Karpas-422 (cell line): ENCODE results near the gene PLEKHJ1. TPM values are rescaled to one million over a fixed set of nuclear protein-coding genes. Genes with fewer than 3 reads are reported as not detected.

ENCODE experiments used
- DNase-seq: peaks from one replicate; pipeline ENCODE4 v3.0.0-alpha.2; 2015
- H2AFZ ChIP-seq: fragments of 200-600 bp; sonication (generic); 2 replicates; pipeline ENCODE4 v1.6.1; 2014; ENCODE audit warnings: antibody characterized with exemption, low read length, mixed read lengths
- H3K27ac ChIP-seq: fragments of 200-600 bp; sonication (generic); 2 replicates; pipeline ENCODE4 v1.5.1; 2014; ENCODE audit warnings: mild to moderate bottlenecking, low read length, moderate library complexity
- H3K27me3 ChIP-seq: fragments of 200-600 bp; sonication (generic); 2 replicates; pipeline ENCODE4 v1.6.1; 2014; ENCODE audit warnings: low read length, mixed read lengths
- H3K36me3 ChIP-seq: fragments of 200-600 bp; sonication (generic); 2 replicates; pipeline ENCODE4 v1.6.1; 2014; ENCODE audit warnings: low read length, mixed read lengths; ENCODE audit not compliant: insufficient read depth
- H3K4me1 ChIP-seq: fragments of 200-600 bp; sonication (generic); 2 replicates; pipeline ENCODE4 v1.6.1; 2014; ENCODE audit warnings: mild to moderate bottlenecking, low read length, mixed read lengths
- H3K4me2 ChIP-seq: fragments of 200-600 bp; sonication (generic); 2 replicates; pipeline ENCODE4 v1.6.1; 2014; ENCODE audit warnings: low read length, low read depth, mild to moderate bottlenecking; ENCODE audit not compliant: poor library complexity, severe bottlenecking
- H3K4me3 ChIP-seq: fragments of 200-600 bp; sonication (generic); 2 replicates; pipeline ENCODE4 v1.5.1; 2014; ENCODE audit warnings: mild to moderate bottlenecking, antibody characterized with exemption, low read length, mixed read lengths
- H3K79me2 ChIP-seq: fragments of 200-600 bp; sonication (generic); 2 replicates; pipeline ENCODE4 v1.6.1; 2014; ENCODE audit warnings: mild to moderate bottlenecking, low read length, mixed read lengths
- H3K9ac ChIP-seq: fragments of 200-600 bp; sonication (generic); 2 replicates; pipeline ENCODE4 v1.6.0; 2014; ENCODE audit warnings: low read length
- H3K9me2 ChIP-seq: fragments of 200-600 bp; sonication (generic), shearing (Covaris generic); replicated peaks from 2 replicates; pipeline ENCODE4 v1.6.0; 2014; ENCODE audit warnings: mild to moderate bottlenecking, low read length, moderate library complexity; ENCODE audit not compliant: insufficient read depth
- H3K9me3 ChIP-seq: fragments of 300-700, 200-600 bp; sonication (generic); 2 replicates; pipeline ENCODE4 v1.6.1; 2014; ENCODE audit warnings: low read length, mixed read lengths
- H4K20me1 ChIP-seq: fragments of 200-600 bp; sonication (generic); 2 replicates; pipeline ENCODE4 v1.6.1; 2014; ENCODE audit warnings: mild to moderate bottlenecking, antibody characterized with exemption, low read length, low read depth; ENCODE audit not compliant: insufficient read depth
- total RNA-seq: library from RNA; depleted of rRNA; stranded (reverse); fragments of >200 nt; shearing (Covaris generic); gene quantifications from 2 replicates; pipeline ENCODE4 v1.2.3, GENCODE V29; 2014; ENCODE audit warnings: low replicate concordance

PLEKHJ1 gene
- total RNA-seq, 1 experiment from 2014 or later: 57.4 TPM

DNA sequence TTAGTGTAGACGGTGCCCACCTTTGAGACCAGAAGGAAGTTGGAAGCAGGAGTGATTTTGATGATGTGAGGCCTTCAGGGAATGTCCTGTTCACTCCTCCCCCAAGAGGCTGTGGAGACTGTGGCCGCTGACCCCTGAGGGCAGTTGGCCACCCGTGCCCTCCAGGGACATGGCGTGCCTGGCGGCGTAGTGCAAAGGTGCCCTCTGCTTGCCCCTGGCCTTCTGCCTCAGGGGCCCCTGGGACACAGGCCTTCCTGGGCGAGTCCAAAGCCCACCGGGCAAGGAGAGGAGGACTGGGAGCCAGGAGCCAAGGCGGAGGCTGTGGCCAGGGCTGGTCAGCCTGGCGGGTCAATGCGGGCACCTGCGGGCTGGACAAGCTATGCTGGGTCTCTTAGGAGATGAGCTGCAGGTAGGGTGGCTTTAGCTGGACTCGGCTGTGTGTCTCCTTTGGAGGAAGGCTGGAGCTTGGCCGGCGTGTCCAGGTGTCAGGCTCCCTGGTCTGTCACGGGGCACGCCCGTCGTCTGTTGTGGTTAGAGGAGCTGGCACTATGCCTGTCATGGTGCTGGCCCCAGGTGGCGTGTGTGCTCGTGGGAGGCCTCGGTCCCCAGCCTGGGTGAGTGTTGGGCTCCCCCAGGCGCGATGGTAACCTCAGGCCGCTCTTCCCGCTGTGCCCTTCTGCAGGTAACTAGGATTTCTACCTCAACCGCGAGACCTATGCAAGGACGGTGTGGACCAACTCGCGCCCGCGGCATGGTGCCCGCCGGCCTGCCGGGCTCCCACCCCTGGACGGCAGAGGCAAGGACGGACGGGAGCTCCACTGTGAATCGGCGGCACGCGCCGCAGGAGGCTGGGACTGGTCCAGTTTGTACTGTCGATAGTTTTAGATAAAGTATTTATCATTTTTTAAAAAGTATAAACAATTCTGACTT, 6.8 kb downstream of the PLEKHJ1 start:
- Histone ChIP-seq H3K4me2 (no peak overlapping the region), H2AFZ (no peak overlapping the region), H3K27ac (no peak overlapping the region), H3K9ac (no peak overlapping the region), H3K36me3 (peaks cover 8% of the 10 kb centered on the region; the same call in 1 of the 2 replicates), H3K9me3 (no peaks in the 10 kb centered on the region), H3K27me3 (no peaks in the 10 kb centered on the region), H3K79me2 (peaks cover 11% of the 10 kb centered on the region), H3K9me2 (no peaks in the 10 kb centered on the region), H4K20me1 (0 out of 2 replicates have a peak, but pooled peaks cover 3% of the 10 kb centered on the region), H3K4me1 (peaks cover 5% of the 10 kb centered on the region; the same call in 1 of the 2 replicates), H3K4me3 (no peak overlapping the region)
- DNase-seq: no peak

DNA sequence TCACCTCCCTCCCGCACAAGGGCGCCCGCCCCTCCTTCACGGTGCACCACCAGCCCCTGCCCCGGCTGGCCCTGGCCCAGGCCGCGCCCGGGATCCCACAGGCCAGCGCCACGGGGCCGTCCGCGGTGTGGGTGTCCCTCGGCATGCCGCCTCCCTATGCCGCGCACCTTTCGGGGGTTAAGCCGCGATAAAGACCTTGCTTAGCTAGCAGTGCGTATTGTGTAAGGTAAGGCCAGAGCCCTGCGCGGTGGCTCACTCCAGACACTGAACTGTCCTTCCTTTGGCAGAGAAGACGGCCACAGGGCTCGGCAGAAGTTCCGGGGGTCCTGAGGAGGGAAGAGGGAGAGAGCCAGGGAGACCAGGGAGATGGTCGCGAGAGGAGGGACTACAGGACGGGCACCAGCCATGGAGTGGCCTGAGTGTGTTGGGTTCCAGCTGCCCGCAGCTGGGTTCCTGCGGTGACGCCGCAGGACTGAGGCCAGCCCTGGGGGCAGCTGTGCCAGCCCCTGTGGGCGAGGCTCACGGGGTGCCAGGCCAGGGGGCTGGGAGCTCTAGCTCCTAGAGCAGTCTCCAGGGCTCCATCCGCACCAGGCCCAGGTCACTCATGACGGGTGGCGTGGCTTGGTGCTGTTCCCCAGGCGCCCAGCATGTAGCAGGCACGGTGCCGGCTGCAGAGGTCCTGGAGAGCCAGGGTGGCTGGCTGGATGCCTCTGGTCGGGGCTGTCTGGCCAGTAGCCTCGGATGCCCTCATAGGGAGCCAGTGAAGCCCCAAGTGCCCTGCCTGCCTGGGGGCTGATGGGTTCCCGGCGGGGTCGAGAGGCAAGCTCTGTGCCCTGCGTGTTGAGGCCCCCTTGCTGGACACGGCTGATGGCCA, 7.7 kb downstream of the PLEKHJ1 start:
- Histone ChIP-seq H3K36me3 (peaks cover 5% of the 10 kb centered on the region; the same call in 1 of the 2 replicates), H3K9ac (no peak overlapping the region), H2AFZ (no peak overlapping the region), H3K79me2 (peaks cover 5% of the 10 kb centered on the region; the same call in 1 of the 2 replicates), H3K4me3 (no peak overlapping the region), H3K27ac (no peak overlapping the region), H3K4me1 (peaks cover 8% of the 10 kb centered on the region), H3K4me2 (no peak overlapping the region), H4K20me1 (0 out of 2 replicates have a peak, but pooled peaks cover 3% of the 10 kb centered on the region), H3K9me3 (no peaks in the 10 kb centered on the region), H3K9me2 (no peaks in the 10 kb centered on the region), H3K27me3 (no peaks in the 10 kb centered on the region)
- no peak for DNase-seq

DNA sequence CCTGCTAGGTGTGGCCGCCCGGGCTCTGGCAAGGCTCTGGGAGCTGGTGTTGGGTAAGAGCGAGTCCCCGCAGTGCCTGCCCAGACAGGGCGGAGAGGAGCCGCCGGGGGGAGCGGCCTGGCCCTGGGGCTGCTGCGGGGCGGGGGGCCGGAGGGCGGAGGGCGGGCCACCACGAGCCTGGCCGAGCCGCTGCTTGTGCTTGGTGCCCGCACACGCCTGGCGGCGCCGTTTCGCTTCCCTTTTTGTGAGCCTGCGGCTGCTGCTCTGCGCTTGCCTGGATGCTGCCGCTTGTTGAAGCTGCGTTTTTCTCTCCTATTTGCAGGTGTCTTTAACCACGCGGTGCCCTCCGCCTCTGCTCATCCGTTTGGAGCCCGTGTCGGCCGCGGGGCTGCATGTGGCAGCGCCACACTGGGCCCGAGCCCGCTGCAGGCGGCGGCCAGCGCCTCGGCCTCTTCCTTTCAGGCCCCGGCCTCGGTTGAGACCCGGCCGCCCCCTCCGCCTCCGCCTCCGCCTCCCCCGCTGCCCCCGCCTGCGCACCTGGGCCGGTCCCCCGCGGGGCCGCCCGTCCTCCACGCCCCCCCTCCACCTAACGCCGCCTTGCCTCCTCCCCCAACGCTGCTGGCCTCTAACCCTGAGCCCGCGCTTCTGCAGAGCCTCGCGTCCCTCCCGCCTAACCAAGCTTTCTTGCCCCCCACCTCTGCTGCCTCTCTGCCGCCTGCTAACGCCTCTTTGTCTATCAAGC, 8.5 kb downstream of the PLEKHJ1 start:
- H3K9ac ChIP-seq: no peak overlapping the region
- no peak overlapping the region for H3K27ac ChIP-seq
- 0 out of 2 replicates have a peak, but pooled peaks cover 2% of the 10 kb centered on the region for H4K20me1 ChIP-seq
- H3K27me3 ChIP-seq: no peaks in the 10 kb centered on the region
- peaks cover 16% of the 10 kb centered on the region for H3K4me1 ChIP-seq
- no peaks in the 10 kb centered on the region for H3K79me2 ChIP-seq
- no peak for DNase-seq
- H3K36me3 ChIP-seq: peaks cover 5% of the 10 kb centered on the region; the same call in 1 of the 2 replicates
- no peak overlapping the region for H2AFZ ChIP-seq
- H3K4me3 ChIP-seq: no peak overlapping the region
- H3K4me2 ChIP-seq: no peak overlapping the region
- H3K9me3 ChIP-seq: no peaks in the 10 kb centered on the region
- no peaks in the 10 kb centered on the region for H3K9me2 ChIP-seq

DNA sequence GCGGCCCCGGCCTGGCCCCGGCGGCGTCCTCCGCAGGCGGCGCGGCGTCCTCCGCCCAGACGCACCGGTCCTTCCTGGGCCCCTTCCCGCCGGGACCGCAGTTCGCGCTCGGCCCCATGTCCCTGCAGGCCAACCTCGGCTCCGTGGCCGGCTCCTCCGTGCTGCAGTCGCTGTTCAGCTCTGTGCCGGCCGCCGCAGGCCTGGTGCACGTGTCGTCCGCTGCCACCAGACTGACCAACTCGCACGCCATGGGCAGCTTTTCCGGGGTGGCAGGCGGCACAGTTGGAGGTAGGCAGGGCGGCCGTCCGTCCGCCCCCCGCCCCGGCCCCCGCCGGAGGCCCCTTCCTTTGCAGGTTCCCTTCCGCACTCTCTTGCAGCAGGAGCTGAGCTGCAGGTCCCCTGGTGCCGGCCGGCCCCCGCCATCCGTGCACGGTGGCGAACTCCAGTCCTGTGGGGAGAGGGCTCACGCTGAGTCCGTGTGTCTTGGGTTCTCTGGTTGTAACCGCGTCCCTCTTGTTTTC, 9.2 kb downstream of the PLEKHJ1 start:
- Histone ChIP-seq H3K9me3 (no peaks in the 10 kb centered on the region), H3K27ac (no peak overlapping the region), H3K27me3 (no peaks in the 10 kb centered on the region), H3K4me1 (peaks cover 22% of the 10 kb centered on the region), H3K4me3 (no peak overlapping the region), H3K36me3 (peaks cover 5% of the 10 kb centered on the region; the same call in 1 of the 2 replicates), H3K9ac (no peak overlapping the region), H3K79me2 (no peaks in the 10 kb centered on the region), H3K9me2 (no peaks in the 10 kb centered on the region), H4K20me1 (no peaks in the 10 kb centered on the region), H3K4me2 (no peak overlapping the region), H2AFZ (no peak overlapping the region)
- DNase-seq: no peak

DNA sequence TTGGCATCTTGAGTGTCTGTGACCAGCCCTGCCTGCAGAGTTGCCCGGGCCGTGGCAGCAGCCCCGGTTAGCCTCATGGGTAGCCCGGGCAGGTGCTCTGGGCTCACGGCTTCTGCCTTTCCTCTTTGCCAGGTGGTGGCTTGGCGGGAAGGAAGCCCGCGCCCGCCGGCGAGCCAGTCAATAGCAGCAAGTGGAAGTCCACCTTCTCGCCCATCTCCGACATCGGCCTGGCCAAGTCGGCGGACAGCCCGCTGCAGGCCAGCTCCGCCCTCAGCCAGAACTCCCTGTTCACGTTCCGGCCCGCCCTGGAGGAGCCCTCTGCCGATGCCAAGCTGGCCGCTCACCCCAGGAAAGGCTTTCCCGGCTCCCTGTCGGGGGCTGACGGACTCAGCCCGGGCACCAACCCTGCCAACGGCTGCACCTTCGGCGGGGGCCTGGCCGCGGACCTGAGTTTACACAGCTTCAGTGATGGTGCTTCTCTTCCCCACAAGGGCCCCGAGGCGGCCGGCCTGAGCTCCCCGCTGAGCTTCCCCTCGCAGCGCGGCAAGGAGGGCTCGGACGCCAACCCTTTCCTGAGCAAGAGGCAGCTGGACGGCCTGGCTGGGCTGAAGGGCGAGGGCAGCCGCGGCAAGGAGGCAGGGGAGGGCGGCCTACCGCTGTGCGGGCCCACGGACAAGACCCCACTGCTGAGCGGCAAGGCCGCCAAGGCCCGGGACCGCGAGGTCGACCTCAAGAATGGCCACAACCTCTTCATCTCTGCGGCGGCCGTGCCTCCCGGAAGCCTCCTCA, 9.9 kb downstream of the PLEKHJ1 start:
- no peaks in the 10 kb centered on the region for H4K20me1 ChIP-seq
- H2AFZ ChIP-seq: no peak overlapping the region
- no peaks in the 10 kb centered on the region for H3K9me3 ChIP-seq
- no peak for DNase-seq
- H3K4me2 ChIP-seq: no peak overlapping the region
- peaks cover 5% of the 10 kb centered on the region; the same call in 1 of the 2 replicates for H3K36me3 ChIP-seq
- no peaks in the 10 kb centered on the region for H3K9me2 ChIP-seq
- no peak overlapping the region for H3K27ac ChIP-seq
- H3K4me3 ChIP-seq: no peak overlapping the region
- H3K4me1 ChIP-seq: peaks cover 24% of the 10 kb centered on the region
- no peaks in the 10 kb centered on the region for H3K79me2 ChIP-seq
- no peaks in the 10 kb centered on the region for H3K27me3 ChIP-seq
- no peak overlapping the region for H3K9ac ChIP-seq

DNA sequence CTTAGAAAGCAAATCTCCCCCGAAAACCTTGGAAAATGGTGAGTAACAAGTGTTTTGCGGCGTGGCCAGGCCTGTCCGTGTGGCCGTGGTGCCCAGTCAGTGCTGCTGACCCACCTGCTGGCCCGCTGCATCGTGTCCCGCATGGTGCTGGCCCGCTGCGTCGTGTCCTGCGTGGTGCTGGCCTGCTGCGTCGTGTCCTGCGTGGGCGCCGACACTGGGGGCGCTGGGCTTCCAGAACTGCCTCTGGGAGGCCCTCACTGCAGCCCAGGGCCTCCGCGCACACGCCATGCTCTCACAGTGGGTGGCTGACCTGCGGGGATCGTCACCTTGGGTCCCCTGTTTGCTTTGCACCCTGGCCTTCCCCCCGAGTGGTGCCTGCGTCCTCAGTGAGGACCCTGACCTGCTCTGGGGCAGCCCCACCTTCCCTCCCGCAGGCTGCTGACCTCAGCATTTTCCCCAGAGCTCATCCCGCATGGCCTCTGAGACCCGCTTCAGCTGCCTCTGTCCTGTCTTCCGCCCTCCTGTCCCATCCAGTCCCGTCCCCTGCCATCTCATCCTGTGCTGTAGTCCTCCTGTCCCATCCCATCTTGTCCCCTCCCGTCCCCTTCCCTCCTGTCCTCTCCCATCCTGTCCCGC, 10.6 kb downstream of the PLEKHJ1 start:
- no peak overlapping the region for H3K9ac ChIP-seq
- no peaks in the 10 kb centered on the region for H3K9me3 ChIP-seq
- no peak for DNase-seq
- no peak overlapping the region for H3K4me3 ChIP-seq
- peaks cover 5% of the 10 kb centered on the region; the same call in 1 of the 2 replicates for H3K36me3 ChIP-seq
- H3K9me2 ChIP-seq: no peaks in the 10 kb centered on the region
- no peak overlapping the region for H3K27ac ChIP-seq
- H3K4me1 ChIP-seq: peaks cover 24% of the 10 kb centered on the region
- H4K20me1 ChIP-seq: no peaks in the 10 kb centered on the region
- no peak overlapping the region for H3K4me2 ChIP-seq
- no peak overlapping the region for H2AFZ ChIP-seq
- no peaks in the 10 kb centered on the region for H3K79me2 ChIP-seq
- H3K27me3 ChIP-seq: no peaks in the 10 kb centered on the region
